Tongue (tissue), 2 donors: ENCODE data around the gene MAPK10. TPM values are rescaled to one million over a fixed set of nuclear protein-coding genes. Genes with fewer than 3 reads are reported as not detected.
A peak's percentile ranks its signal among the peaks of the same experiment; 100 is the strongest.

Source experiments
- DNase-seq: peaks from one replicate; pipeline ENCODE4 v3.0.0-alpha.2; 2015
- total RNA-seq: library from RNA; depleted of rRNA; stranded (reverse); fragments of >200 nt; gene quantifications from one replicate; pipeline ENCODE4 v1.2.3, GENCODE V29; 2014

Gene MAPK10
- total RNA-seq, 1 donor from 2014 or later, result 9.4 TPM

- no peak for DNase-seq
Observed at GRCh38 chr4:86274642-86275041, 85.2 kb downstream of the MAPK10 start.

- DNase-seq, result no peak
Observed at GRCh38 chr4:86272669-86273068, 87.2 kb downstream of the MAPK10 start.

GRCh38 chr4:86271057-86271456 lies 88.8 kb downstream of the MAPK10 start:
- no peak for DNase-seq

GRCh38 chr4:86269354-86269753 lies 90.5 kb downstream of the MAPK10 start:
- DNase-seq, result no peak

- peak; percentile 75 for DNase-seq
Observed at GRCh38 chr4:86264241-86264640, 95.6 kb downstream of the MAPK10 start.

- peak; percentile 29 for DNase-seq
Observed at GRCh38 chr4:86261636-86262035, 98.2 kb downstream of the MAPK10 start.

GRCh38 chr4:86256086-86256485 lies 103.8 kb downstream of the MAPK10 start:
- no peak for DNase-seq

- DNase-seq, result no peak
Observed at GRCh38 chr4:86250619-86251018, 109.2 kb downstream of the MAPK10 start.

GRCh38 chr4:86250006-86250405 lies 109.8 kb downstream of the MAPK10 start:
- DNase-seq, result no peak

- DNase-seq, result no peak
Observed at GRCh38 chr4:86249074-86249473, 110.8 kb downstream of the MAPK10 start.

- DNase-seq, result no peak
Observed at GRCh38 chr4:86247906-86248305, 111.9 kb downstream of the MAPK10 start.

- no peak for DNase-seq
Observed at GRCh38 chr4:86247320-86247719, 112.5 kb downstream of the MAPK10 start.

GRCh38 chr4:86243750-86244149 lies 116.1 kb downstream of the MAPK10 start:
- DNase-seq, result no peak

- DNase-seq, result no peak
Observed at GRCh38 chr4:86242677-86243076, 117.2 kb downstream of the MAPK10 start.

- no peak for DNase-seq
Observed at GRCh38 chr4:86235549-86235948, 124.3 kb downstream of the MAPK10 start.

GRCh38 chr4:86233681-86234080 lies 126.2 kb downstream of the MAPK10 start:
- DNase-seq, result no peak

- no peak for DNase-seq
Observed at GRCh38 chr4:86233090-86233489, 126.8 kb downstream of the MAPK10 start.

GRCh38 chr4:86223472-86223871 lies 136.4 kb downstream of the MAPK10 start:
- peak; percentile 4 for DNase-seq

GRCh38 chr4:86221002-86221401 lies 138.9 kb downstream of the MAPK10 start:
- DNase-seq, result no peak

- no peak for DNase-seq
Observed at GRCh38 chr4:86220121-86220520, 139.7 kb downstream of the MAPK10 start.

- no peak for DNase-seq
Observed at GRCh38 chr4:86218746-86219473, 140.9 kb downstream of the MAPK10 start.

GRCh38 chr4:86203176-86203575 lies 156.7 kb downstream of the MAPK10 start:
- no peak for DNase-seq

GRCh38 chr4:86185659-86186058 lies 174.2 kb downstream of the MAPK10 start:
- DNase-seq, result no peak

- peak; percentile 2 for DNase-seq
Observed at GRCh38 chr4:86184901-86185285, 175.0 kb downstream of the MAPK10 start.
